ENCODE results near the gene SYMPK.

DNA sequence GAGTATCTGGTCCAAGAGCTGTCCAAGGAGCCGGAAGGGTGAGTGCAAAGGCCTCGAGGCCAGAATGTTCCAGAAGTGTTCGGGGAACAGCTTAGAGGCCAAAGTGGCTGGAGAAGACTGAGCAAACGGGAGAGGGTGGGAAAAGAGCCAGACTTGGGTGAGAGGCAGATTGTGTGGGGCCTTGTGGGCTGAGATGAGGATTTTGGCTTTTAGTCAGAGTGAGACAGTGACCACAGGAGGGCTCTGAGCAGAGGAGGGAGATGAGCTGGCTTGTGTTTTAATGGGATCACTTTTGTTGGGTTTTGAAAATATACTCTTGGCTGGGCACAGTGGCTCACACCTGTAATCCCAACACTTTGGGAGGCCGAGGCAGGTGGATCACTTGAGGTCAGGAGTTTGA lies 46.0 kb upstream of the SYMPK start:
- TF ChIP-seq, protein P1, sequence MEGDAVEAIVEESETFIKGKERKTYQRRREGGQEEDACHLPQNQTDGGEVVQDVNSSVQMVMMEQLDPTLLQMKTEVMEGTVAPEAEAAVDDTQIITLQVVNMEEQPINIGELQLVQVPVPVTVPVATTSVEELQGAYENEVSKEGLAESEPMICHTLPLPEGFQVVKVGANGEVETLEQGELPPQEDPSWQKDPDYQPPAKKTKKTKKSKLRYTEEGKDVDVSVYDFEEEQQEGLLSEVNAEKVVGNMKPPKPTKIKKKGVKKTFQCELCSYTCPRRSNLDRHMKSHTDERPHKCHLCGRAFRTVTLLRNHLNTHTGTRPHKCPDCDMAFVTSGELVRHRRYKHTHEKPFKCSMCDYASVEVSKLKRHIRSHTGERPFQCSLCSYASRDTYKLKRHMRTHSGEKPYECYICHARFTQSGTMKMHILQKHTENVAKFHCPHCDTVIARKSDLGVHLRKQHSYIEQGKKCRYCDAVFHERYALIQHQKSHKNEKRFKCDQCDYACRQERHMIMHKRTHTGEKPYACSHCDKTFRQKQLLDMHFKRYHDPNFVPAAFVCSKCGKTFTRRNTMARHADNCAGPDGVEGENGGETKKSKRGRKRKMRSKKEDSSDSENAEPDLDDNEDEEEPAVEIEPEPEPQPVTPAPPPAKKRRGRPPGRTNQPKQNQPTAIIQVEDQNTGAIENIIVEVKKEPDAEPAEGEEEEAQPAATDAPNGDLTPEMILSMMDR (IDR thresholded peaks at IDR 0.05; ENCODE audit: low read depth, low read length) = no peak
- TF ChIP-seq EZH2phosphoT487 (IDR thresholded peaks at IDR 0.05; ENCODE audit: low read depth) = no peak
